Activated effector memory CD4-positive, alpha-beta T cell treated with Interleukin-2 at 50 U/mL for 16 hours (primary cell): ENCODE results near the gene MAP1LC3A.

ENCODE experiments used
- DNase-seq: peaks from one replicate; pipeline ENCODE4 v3.0.0-alpha.2; 2020

Gene MAP1LC3A

DNA sequence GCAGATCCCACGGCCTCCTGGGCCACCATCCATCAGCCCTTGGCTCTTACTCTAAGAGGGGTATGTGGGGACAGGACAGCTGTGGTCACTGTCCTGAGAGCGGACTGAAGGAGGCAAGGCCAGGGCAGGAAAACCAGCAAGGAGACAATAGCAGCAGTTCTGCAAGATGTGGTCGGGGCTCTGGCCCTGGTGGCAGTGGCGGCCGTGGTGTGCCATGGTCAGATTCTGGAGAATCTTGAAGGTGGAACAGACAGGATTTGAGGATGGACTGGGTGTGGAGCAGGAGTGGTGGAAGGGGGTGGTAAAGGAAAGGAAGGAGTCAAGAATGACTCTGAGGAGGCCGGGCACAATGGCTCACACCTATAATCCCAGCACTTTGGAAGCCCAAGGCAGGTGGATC lies 5.9 kb upstream of the MAP1LC3A start:
- no peak for DNase-seq

DNA sequence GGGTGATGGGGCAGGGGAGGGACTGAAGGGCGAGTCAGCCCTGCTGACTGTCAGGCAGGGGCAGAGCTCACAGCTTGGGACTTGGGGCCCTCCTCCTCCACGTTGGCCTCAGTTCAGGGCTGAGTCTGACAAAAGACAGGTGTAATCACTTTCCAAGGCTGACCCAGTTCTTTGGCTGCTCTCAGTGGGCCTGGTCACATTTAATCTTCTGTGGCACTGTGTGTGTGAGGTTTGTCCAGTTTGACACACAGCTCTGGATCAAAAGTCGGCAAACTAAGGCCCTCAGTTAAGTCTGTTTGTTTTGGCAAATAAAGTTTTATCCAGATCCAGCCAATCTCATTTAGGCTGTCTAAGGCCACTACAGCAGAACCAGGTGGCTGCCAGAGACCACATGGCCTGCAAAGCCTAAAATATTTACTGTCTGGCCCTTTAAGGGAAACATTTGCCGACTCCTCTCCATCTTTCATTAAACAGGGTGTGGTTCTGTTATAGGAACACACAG lies 5.1 kb upstream of the MAP1LC3A start:
- no peak for DNase-seq

DNA sequence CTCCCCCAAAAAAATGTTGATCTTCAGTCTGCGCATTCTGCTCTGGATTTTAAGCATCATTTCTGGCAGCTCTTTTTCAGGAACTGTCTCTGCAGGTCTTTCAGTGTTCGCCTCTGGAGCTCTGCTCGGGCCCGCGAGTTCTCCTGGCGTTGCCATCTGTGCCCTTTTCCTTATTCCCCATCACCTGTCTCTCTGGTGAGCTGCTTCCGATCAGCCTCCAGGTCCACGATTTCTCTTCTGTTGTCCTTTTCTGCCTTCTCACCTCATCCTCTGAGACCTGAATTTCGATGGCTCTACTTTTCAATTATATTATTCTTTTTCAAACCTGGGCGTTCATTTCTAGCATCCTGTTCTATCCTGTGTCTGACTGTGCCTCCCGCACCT lies 590 bp upstream of the MAP1LC3A start:
- DNase-seq = no peak

DNA sequence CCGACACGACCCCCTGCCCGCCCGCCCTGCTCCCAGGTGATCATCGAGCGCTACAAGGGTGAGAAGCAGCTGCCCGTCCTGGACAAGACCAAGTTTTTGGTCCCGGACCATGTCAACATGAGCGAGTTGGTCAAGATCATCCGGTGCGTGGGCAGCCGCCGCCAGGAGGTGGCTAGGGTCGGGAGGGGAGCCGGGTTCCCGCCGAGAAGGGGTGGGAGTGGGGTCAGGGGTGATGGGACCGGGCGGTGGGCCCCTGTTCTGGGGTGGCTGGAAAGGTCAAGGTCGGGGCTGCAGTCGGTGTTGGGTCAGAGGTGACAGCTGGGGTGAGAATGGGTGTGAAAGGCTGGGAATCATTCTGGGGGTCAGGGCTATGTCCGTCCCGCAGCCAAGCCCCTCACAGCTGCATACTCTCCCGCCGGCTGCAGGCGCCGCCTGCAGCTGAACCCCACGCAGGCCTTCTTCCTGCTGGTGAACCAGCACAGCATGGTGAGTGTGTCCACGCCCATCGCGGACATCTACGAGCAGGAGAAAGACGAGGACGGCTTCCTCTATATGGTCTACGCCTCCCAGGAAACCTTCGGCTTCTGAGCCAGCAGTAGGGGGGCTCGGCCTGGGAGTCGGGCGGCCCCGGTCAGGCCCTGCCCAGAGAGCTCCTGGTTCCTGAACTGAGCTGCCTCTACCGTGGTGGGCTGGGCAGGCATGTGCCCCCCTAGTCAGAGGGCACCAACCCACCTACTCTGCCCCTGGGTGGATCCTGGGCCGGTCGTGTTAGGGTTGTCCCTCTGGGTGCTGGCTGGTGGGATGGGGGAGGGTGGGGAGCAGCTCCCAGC lies 1.0 kb downstream of the MAP1LC3A start:
- no peak for DNase-seq

DNA sequence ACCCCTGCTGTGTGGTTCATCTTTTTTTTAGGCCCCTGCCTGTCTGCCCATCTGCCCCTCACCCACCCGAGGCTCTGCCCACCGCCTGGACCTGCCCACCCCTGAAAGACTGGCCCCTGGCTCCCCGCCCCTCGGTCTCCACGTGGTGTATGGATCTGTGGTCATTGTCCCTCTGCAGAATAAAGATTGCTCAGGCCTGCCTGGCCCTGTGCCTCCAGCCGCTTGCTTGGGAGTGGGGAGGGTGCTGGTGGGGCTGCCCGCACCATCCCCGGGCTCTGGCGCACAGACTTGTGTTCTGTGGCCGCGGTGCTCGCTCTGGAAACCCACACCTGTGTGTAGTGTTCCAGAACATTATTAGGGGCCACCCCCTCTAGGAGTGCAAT lies 1.6 kb downstream of the MAP1LC3A start:
- no peak for DNase-seq

DNA sequence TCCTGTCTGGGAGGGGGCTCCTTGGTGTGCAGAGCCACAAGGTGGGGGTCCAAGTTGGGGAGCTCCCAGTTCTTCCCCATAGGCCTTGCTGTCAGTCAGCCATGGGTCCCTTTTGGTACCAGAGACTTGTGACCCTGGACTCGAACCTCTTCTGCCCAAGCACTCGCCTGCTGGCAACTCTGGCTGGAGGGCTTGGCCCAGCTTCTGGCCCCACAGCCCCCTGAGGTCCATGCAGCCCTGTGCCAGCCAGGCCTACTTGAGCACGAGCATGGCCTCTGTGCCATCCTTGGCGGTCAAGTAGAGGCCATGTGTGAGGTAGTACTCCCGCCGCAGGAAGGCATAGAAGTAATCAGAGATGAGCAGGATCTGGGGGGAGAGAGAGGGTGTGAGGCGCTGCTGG lies 2.1 kb downstream of the MAP1LC3A start:
- no peak for DNase-seq

DNA sequence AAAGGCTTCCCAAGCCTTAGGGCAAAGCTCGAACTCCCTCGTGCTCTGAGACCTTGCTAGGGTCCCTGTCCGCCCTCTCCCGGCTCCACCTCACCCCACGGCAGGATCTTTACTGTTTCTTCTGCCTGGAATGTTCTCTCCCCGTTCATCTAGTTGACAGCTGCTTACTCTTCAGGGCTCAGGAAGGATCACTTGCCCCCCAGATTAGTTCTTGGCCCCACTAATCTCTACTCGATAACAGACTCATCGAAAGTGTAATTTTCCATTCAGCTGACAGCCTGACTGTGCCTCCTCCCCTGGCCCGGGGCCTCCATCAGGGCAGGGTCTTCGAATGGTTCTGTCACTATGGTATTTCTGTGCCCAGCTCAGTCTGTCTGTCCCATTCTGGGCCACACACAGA lies 3.1 kb downstream of the MAP1LC3A start:
- no peak for DNase-seq

DNA sequence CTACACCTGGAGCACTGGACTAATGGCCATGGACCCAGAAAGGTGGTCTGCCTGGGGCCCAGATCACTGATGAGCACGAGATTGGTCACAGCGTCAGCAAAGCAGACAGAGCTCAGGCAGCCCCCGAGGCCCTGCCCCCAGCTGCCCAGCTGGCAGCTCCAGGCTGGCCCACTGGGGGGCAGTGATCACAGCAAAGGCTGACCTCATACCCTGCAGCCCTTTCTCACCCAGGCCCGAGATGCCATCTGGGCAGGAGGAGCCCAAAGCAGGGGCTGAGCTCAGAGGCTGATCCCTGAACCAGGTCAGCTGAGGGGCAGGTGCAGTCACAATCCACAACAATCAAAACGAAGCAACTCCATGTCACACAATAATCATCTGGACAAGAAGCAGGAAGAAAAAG lies 4.1 kb downstream of the MAP1LC3A start:
- no peak for DNase-seq

DNA sequence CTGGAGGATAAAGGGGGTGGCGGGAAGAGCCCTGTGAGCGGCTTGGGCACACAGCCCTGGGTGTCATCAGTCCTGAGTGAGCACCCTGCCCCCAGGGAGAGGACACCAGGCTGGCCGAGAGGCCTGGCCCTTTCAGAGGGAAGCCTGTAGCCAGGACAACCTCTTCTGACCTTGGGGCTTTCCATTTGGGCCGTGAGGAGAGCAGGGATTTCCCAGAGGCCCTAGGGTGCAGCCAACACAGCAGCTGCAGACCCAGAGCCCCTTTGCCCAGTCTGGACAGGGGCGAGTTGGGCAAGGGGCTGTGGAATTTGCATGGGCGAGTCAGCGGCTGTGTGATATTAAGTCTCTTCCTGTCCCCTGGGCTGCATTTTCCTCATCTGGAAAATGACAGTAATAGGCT lies 6.3 kb downstream of the MAP1LC3A start:
- DNase-seq = no peak

DNA sequence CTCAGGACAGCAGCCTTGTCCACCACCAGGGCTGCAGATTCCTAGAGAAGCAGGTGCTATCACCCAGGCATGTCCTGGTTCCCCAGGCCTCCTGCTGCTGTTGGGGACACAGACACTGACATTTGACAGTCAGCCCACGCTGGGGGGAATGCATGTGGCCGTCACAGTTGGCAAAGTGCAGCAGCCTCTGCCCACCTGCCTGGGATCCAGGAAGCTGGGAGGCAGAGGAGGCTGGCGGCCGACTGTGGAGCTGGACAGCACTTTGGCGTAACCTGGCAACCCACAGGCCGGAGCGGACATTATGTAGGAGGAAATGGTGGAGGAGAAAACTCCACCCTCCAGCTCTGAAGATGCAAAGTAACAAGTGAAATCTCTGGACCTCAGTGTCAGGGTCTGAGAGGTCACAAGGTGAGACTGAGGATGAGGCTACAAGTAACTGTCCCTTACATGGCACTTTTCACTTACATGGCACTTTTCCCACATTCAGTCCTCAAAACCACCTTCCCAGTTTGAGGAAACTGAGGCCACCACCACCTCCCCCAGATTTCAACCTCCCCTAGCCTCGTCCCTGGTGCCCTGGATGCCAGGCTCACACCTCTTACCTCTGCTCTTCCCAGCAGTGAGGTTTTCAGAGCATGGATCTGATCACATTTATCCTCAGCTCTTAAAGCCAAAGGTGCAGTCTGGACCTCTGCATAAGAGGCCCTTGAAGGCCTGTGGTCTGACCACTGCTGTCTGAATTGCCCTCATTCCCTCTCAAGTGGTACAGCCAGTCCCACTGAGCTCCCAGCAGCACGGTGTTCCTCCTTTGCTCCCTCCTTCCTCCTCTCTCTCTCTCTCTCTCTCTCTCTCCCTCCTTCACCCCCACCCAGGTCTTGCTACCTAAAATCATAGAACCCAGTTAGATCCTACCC lies 8.7 kb downstream of the MAP1LC3A start:
- no peak for DNase-seq

DNA sequence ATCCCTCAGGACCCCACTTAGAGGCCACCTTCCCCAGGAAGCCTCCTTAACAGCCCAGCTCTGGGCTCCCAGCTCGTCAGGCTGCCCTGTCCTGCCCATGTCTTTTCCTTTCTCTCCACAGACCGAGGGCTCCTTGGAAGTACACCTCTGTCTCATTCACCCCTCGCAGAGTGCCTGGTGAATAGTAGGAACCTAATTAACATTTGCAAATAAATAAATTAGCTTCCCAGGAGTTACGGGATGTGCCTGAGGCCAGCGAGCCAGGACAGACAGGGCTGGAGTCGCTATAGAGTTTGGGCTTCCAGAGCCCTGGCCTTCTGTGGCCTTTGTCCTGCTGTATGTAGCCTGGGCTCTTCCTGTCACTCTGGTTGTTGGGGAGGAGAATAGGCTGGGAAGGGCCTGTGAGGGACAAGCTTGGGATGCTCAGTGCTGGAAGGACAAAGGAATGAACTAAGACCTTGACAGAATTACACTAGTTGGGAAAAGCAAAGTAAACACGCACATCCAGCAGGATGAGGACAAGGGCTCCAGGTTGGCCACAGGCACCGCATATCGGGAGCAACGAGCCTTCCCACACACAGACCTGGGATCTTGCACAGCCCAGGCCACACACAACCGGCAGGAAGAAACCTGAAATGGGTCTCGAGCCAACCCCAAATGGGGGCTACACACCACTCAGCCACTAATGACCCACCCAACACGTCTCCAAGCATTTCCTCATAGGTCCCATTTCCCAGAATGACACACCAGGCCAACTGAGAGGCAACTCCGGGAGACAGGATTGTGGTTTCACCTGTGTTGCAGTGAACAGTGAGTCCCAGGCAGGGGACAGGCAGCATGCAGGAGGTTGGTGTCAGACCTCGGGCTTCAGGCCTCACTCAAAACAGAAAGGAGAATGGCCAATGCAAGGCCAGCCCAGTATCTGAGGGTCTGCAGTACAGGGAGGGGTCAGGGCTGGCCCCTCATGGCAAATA lies 9.7 kb downstream of the MAP1LC3A start:
- DNase-seq = no peak

DNA sequence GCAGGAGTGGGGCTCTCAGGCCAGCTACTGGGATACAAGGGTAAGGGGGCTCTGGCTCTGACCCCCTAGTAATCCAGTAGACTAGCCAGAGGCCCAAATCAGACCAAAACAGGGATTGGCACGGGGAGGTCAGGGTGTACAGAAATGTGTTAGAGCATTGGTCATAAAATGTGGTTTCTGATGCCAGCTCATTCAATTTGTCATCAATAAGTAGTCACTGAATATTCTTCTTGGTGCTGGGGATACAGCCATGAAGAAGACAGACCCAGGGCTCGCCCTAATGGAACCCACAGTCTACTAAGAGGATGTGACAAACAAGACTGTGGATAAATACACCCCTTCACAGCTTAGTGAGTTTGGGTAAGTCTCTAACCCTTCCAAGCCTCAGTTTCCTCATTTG lies 11.1 kb downstream of the MAP1LC3A start:
- no peak for DNase-seq

DNA sequence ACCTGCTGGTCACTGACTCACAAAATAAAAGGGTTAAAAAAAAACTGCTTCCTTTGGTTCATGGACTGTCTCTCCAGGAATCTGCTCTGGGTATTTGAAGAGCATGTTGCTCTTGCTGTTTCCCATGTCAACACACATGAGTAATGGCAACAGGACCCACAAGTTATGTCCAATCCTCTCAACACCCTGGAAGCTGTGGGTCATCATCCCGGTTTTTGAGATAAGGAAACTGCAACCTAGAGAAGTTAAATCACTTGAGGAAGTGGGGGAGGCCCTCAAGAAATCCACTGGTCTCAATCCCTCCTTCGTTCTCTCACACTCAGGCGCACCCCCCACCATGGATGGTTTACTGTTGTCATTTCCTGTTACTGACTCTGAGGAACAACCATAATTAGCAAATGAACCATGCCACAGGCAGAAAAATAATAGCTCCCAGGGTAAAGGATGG lies 12.4 kb downstream of the MAP1LC3A start:
- no peak for DNase-seq

DNA sequence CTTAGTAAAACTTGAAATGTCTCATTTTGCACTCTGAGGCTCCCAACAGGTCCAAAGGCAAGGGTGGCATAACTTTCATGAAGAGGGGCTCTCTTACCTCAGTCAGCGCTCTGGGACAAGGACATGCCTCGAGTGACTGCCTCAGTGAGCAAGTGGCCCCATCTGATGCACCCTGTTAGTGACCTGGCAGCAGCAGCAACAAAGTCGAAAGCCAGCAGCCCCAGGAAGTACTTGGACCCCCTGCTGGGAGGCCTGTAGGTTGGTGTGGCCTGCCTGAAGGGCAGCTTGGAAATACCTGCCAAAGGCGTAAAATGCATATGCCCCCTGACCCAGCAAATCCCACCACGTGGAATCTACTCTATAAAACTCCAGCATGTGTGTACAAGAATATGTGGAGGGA lies 13.2 kb downstream of the MAP1LC3A start:
- no peak for DNase-seq

DNA sequence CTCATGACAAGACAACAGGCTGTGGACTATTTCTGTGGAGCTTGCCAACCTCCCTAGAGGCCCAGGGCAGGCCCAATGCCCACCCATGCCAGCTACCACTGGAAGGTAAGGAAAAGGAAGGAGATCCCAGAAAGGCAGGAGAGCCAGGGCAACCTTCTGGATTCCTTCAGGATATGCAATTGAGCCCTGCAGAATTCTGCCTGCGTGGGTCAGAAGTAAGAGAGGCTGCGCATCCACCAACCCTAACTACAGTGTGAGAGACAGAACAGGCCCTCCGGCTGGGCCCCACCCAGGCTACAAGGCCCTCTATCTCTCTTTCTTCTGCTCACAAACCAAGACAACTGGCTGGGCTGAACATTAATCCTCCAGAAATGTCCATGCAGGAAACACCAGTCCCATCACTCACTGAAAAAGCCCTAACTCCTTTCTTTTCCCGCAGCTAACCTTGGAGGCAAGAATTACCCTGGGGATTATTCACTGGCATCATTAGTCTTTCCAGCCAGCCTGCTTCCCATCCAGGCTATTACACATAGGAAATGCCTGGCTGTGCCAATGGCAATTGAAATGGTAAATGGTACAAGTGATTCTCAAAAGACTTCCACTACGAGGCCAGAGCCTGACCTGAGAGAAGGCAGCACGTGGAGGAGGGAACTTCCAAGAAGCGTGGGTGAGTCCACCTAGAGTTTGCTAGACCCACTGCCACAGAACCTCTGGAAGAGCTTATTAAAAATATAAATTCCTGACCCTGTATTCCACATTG lies 15.2 kb downstream of the MAP1LC3A start:
- DNase-seq = no peak

DNA sequence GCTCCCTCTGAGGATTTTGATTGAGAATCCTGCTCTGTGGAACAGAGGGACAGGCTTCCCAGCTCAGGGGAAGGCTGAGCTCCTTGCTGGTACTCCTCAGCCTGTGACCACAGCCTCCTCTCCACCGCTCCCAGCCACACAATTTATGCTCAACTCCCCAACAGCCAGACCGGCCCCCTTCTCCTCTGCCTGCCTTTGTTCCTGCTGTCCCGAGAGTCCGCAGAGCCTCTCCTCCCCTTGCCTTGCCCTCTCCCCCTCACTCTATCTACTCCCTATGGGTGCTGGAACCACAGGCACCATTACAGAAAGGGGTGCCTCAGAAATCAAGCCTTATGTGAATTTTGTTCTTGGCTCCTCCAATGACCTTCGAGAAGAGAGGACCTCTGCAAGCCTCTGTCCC lies 15.9 kb downstream of the MAP1LC3A start:
- DNase-seq = no peak

DNA sequence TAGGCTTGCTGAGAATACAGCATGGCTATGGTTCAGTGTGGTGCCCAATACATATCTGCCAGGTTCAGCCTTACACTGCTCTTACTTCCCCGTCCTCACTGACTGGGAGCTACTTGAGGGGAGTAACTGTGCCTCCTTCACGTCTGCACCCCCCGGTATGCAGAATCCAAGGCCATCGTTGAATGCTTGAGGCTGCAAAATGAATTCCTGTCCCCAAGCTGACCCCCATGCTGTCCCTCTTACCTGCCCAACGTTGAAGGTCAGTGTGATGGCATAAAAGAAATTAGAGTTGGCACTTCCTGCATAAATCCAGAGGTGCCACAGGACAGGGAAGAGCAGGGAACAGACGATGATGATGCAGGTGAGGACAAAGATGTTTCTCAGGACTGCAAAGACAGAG lies 16.3 kb downstream of the MAP1LC3A start:
- DNase-seq = no peak

DNA sequence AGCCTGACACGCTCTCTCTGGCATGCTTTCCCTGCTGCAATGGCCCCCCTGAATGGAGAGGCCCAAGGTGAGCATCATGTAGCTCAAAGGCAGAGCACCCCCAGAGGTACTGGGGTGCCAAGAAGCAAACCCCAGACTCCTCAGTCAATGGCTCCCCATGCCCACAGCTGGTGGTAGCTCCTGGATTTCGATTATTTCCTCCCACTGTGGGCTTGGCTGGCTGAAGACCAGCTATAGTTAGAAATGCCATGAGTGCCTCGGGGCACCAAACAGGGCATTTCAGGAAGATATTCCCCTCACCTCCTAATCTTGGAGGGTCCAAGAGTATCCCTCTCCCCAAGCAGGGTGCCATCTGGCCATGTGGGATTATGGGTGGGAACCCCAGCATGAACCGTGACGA lies 16.8 kb downstream of the MAP1LC3A start:
- DNase-seq = no peak

DNA sequence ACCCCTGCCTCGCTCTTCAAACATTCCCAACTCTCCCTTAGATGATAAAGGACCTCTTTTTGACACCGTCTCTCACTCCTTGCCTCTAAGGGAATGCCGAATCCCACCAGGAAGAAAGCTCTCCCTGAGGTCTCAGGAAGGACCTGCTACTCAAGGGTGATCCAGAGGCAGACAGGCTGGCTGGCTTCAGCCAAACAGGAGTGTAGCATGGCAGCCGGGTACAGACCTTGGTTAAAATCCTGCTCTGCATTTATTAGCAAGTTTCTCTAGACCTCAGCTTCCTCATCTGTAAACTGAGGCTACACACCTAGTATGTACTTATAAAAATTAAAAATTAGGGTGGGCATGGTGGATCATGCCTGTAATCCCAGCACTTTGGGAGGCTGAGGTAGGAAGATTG lies 17.2 kb downstream of the MAP1LC3A start:
- no peak for DNase-seq

DNA sequence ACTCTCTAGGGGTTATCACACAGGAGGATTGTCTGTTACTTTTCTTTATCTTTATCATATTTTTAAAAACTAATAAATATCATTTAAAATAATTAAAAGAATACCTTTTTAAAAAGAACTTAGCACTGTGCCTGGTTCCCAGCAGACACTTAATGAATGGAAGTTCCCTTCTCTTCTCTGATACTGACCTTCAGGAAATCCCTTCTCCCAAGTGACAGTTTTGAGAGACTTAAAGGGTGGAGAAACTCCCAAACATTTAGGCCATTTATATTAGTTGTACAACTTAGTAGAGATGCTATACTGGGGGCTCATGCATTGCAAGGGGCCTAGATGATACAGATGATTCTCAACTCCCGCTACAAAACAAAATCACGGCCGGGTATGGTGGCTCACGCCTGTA lies 18.5 kb downstream of the MAP1LC3A start:
- no peak for DNase-seq

DNA sequence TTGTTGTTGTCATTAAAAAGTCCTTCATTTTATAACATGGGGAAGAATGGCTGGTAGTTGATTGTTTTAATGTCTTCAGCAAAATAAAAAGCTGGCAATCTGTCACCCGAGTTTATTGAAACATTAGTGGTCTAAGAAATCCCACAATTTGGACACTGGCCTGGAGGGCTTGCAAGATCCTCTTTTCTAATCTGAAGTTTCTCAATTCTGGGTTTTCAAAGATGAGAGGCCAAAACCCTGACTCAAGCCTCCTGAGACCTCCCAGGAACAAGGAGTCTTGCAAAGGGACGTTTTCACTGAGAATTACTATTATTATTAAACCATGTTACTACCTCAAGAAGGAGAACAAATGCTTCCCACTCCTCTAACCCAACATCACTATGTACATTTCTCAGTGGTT lies 19.5 kb downstream of the MAP1LC3A start:
- DNase-seq = no peak

DNA sequence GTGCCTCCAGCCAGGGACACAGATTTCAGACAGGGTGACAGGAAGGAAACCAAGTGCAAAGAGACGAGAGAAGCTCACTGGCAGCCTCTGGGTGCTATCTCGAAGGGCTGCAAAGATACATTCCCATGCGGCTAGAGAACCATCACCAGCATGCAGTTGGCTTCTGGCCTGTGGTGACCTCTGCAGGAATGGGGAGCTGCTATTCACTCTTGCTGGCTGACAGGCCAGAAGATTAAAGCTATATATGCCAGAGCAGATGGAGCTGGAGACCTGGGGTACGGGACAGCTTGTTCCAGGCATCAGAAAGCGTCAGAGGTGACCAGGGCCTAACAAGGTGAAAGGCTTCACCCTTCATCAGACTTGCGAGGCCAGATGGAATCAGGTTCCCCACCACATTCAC lies 20.0 kb downstream of the MAP1LC3A start:
- DNase-seq = no peak
